BE2C (cell line): ENCODE measurements around the gene PIM1. TPM values are rescaled to one million over a fixed set of nuclear protein-coding genes. Genes with fewer than 3 reads are reported as not detected.
A peak's percentile ranks its signal among the peaks of the same experiment; 100 is the strongest.

Source experiments
- DNase-seq: peaks from one replicate; pipeline ENCODE4 v3.0.0-alpha.2; 2020
- H3K27me3 ChIP-seq: fragments of 250-450 bp; sonication (Bioruptor Pico); 2 replicates; pipeline ENCODE4 v1.5.1; 2020; ENCODE audit warnings: mild to moderate bottlenecking
- H3K36me3 ChIP-seq: fragments of 250-450 bp; sonication (Bioruptor Pico); 2 replicates; pipeline ENCODE4 v1.5.1; 2020; ENCODE audit warnings: mild to moderate bottlenecking
- H3K4me1 ChIP-seq: fragments of 250-450 bp; sonication (Bioruptor Pico); 2 replicates; pipeline ENCODE4 v1.5.1; 2020
- H3K4me3 ChIP-seq: 2 replicates; pipeline ENCODE4 v1.5.1; 2011; ENCODE audit warnings: low read depth, low read length
- H3K9me3 ChIP-seq: fragments of 250-450 bp; sonication (Bioruptor Pico); 2 replicates; pipeline ENCODE4 v1.5.1; 2020
- CTCF ChIP-seq: IDR thresholded peaks from 2 replicates; pipeline ENCODE4 v1.5.1; 2012; ENCODE audit warnings: mild to moderate bottlenecking, low read depth, low read length
- polyA plus RNA-seq: library from polyadenylated mRNA; unstranded; fragments of >200 nt; gene quantifications from one replicate; pipeline ENCODE4 v1.2.1, GENCODE V29; 2012; ENCODE audit warnings: low read depth, missing spikeins; ENCODE audit not compliant: insufficient read length, insufficient read depth

Gene PIM1
- polyA plus RNA-seq, result 64.9 TPM

- Histone ChIP-seq H3K27me3 (no peaks in the 10 kb centered on the region), H3K36me3 (peaks cover 16% of the 10 kb centered on the region), H3K9me3 (no peaks in the 10 kb centered on the region), H3K4me3 (peak within 1 kb of the TSS; percentile 87), H3K4me1 (peaks cover 3% of the 10 kb centered on the region; the same call in 1 of the 2 replicates)
- DNase-seq, result peak; percentile 100
- no peak for TF ChIP-seq CTCF
These were observed at the start of gene PIM1 for GRCh38 chr6:37169496-37170272. Gene PIM1 (plus strand): TSS chr6:37170152. CDS start chr6:37170576, 424 bp downstream.

DNA sequence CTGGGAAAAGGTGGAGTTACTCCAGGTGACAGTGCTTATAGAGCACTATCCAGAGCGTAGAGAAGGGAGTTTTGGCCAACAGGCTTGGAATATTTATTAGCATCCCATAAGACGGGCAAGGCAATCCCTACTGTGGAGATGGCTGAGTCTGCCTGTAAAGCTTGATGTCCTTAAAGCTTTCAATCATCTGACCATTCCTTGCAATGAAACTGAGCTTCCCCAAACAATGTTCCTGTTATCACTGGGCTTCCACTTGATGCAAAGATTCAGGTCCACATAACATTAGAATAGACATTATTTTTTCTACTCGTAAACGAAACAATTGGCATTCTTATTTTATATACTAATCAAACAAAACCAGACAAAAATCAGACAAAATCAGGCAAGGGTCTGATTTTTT, 48.4 kb upstream of the PIM1 start:
- Histone ChIP-seq H3K36me3 (no peaks in the 10 kb centered on the region), H3K4me1 (no peaks in the 10 kb centered on the region; the same call in 1 of the 2 replicates), H3K4me3 (no peak overlapping the region), H3K27me3 (no peaks in the 10 kb centered on the region), H3K9me3 (no peaks in the 10 kb centered on the region)
- no peak for DNase-seq
- TF ChIP-seq CTCF, result no peak

GRCh38 chr6:37122861-37123260, 47.1 kb upstream of the PIM1 start:
- no peaks in the 10 kb centered on the region for H3K36me3 ChIP-seq
- H3K4me3 ChIP-seq, result no peak overlapping the region
- H3K4me1 ChIP-seq, result no peaks in the 10 kb centered on the region; the same call in 1 of the 2 replicates
- H3K9me3 ChIP-seq, result no peaks in the 10 kb centered on the region
- DNase-seq, result no peak
- H3K27me3 ChIP-seq, result no peaks in the 10 kb centered on the region
- TF ChIP-seq CTCF, result no peak

GRCh38 chr6:37123957-37124729, 45.8 kb upstream of the PIM1 start:
- TF ChIP-seq CTCF, result no peak
- Histone ChIP-seq H3K4me1 (no peaks in the 10 kb centered on the region; the same call in 1 of the 2 replicates), H3K27me3 (no peaks in the 10 kb centered on the region), H3K4me3 (no peak overlapping the region), H3K36me3 (no peaks in the 10 kb centered on the region), H3K9me3 (no peaks in the 10 kb centered on the region)
- no peak for DNase-seq

- Histone ChIP-seq H3K27me3 (no peaks in the 10 kb centered on the region), H3K4me3 (no peak overlapping the region), H3K9me3 (no peaks in the 10 kb centered on the region), H3K36me3 (no peaks in the 10 kb centered on the region), H3K4me1 (no peaks in the 10 kb centered on the region)
- DNase-seq, result no peak
- no peak for TF ChIP-seq CTCF
These were observed 44.0 kb upstream of the PIM1 start for GRCh38 chr6:37125774-37126492.
